Vagina (tissue), 2 donors: ENCODE measurements around the gene IFT88. TPM values are rescaled to one million over a fixed set of nuclear protein-coding genes. Genes with fewer than 3 reads are reported as not detected.
A peak's percentile ranks its signal among the peaks of the same experiment; 100 is the strongest.

ENCODE experiments used
- DNase-seq, 2 donors: peaks; one replicate each; pipeline ENCODE4 v3.0.0-alpha.2; 2017; ENCODE audit errors: extremely low spot score in 2 of 2
- H3K27ac ChIP-seq: fragments of 200-600 bp; sonication (generic); one replicate; pipeline ENCODE4 v1.5.1; 2019
- H3K27me3 ChIP-seq: fragments of 200-600 bp; sonication (generic); one replicate; pipeline ENCODE4 v1.5.1; 2019
- H3K36me3 ChIP-seq, 2 donors: fragments of 200-600 bp; sonication (generic); one replicate each; pipeline ENCODE4 v1.5.1; 2017 to 2019
- H3K4me1 ChIP-seq: fragments of 200-600 bp; sonication (generic); one replicate; pipeline ENCODE4 v1.5.1; 2019
- H3K4me3 ChIP-seq, 2 donors: fragments of 200-600 bp; sonication (generic); 1 replicate in 1 of 2; 2 replicates in 1 of 2; pipeline ENCODE4 v1.5.1; 2016 to 2019
- H3K9me3 ChIP-seq: fragments of 200-600 bp; sonication (generic); one replicate; pipeline ENCODE4 v1.5.1; 2019
- CTCF ChIP-seq, 3 experiments: fragments of 450-650 bp in 2 of 3; fragments of 200-600 bp in 1 of 3; sonication (generic) in 1 of 3; IDR thresholded peaks; one replicate each; pipeline ENCODE4 v1.5.1; 2017 to 2019; ENCODE audit warnings: antibody characterized with exemption in 3 of 3, mild to moderate bottlenecking in 2 of 3, moderate library complexity in 2 of 3
- POLR2A ChIP-seq, 2 donors: fragments of 450-650 bp; IDR thresholded peaks; one replicate each; pipeline ENCODE4 v1.6.1; 2017; ENCODE audit warnings: antibody characterized with exemption in 2 of 2, mild to moderate bottlenecking in 2 of 2, moderate library complexity in 2 of 2
- POLR2AphosphoS5 ChIP-seq, 2 donors: sonication (generic); formaldehyde crosslinking; IDR thresholded peaks; one replicate each; pipeline ENCODE4 v1.9.0; 2017; ENCODE audit warnings: antibody characterized with exemption in 2 of 2, mild to moderate bottlenecking in 2 of 2, low read depth in 1 of 2; ENCODE audit not compliant: insufficient read depth in 1 of 2
- intact Hi-C: fragments of 100-400 bp; cut with DNase I; formaldehyde crosslinking; loops from one replicate; pipeline ENCODE4 v1.15.1; 2023
- total RNA-seq: library from RNA; depleted of rRNA; stranded (reverse); fragments of >200 nt; gene quantifications from one replicate; pipeline ENCODE4 v1.2.3, GENCODE V29; 2016

Gene IFT88
- total RNA-seq, 1 donor from 2014 or later, result 6.9 TPM

GRCh38 chr13:20721058-20721453 is 154.1 kb downstream of the IFT88 start:
- H3K27ac ChIP-seq, result no peak overlapping the region
- peak overlapping the region in 1 of 2 donors; percentile 32 for H3K4me3 ChIP-seq
- intact Hi-C loops, result no loop called here
- H3K27me3 ChIP-seq, result no peaks in the 10 kb centered on the region
- no peaks in the 10 kb centered on the region for H3K36me3 ChIP-seq
- H3K4me1 ChIP-seq, result peaks cover 13% of the 10 kb centered on the region
- TF ChIP-seq CTCF (IDR thresholded peaks at IDR 0.05) (no peak), POLR2A (IDR thresholded peaks at IDR 0.05) (no peak), POLR2AphosphoS5 (IDR thresholded peaks at IDR 0.05; ENCODE audit: insufficient read depth in 1 of 2, low read depth in 1 of 2) (no peak)
- DNase-seq, result no peak
- no peaks in the 10 kb centered on the region for H3K9me3 ChIP-seq

- no peaks in the 10 kb centered on the region for H3K36me3 ChIP-seq
- no peaks in the 10 kb centered on the region for H3K9me3 ChIP-seq
- H3K4me3 ChIP-seq, result peak overlapping the region; percentile 32 to 45
- no peak for DNase-seq
- H3K4me1 ChIP-seq, result peaks cover 13% of the 10 kb centered on the region
- no peaks in the 10 kb centered on the region for H3K27me3 ChIP-seq
- intact Hi-C loops, result no loop called here
- TF ChIP-seq POLR2A (IDR thresholded peaks at IDR 0.05) (no peak), CTCF (IDR thresholded peaks at IDR 0.05) (no peak), POLR2AphosphoS5 (IDR thresholded peaks at IDR 0.05; ENCODE audit: insufficient read depth in 1 of 2, low read depth in 1 of 2) (no peak)
- no peak overlapping the region for H3K27ac ChIP-seq
Measured at GRCh38 chr13:20721454-20722357, 154.7 kb downstream of the IFT88 start.

GRCh38 chr13:20727856-20728255 is 160.9 kb downstream of the IFT88 start:
- intact Hi-C loops, result no loop called here

GRCh38 chr13:20728579-20729311 is 161.8 kb downstream of the IFT88 start:
- Histone ChIP-seq H3K27me3 (no peaks in the 10 kb centered on the region), H3K4me1 (no peaks in the 10 kb centered on the region), H3K36me3 (peaks cover 0 to 5% of the 10 kb centered on the region in 2 donors), H3K27ac (no peak overlapping the region), H3K4me3 (no peak overlapping the region), H3K9me3 (no peaks in the 10 kb centered on the region)
- no peak for TF ChIP-seq POLR2AphosphoS5 (IDR thresholded peaks at IDR 0.05; ENCODE audit: insufficient read depth in 1 of 2, low read depth in 1 of 2)
- no peak for TF ChIP-seq POLR2A (IDR thresholded peaks at IDR 0.05)
- no peak for TF ChIP-seq CTCF (IDR thresholded peaks at IDR 0.05)
- intact Hi-C loops, result no loop called here
- DNase-seq, result no peak

More at GRCh38 chr13:20727856-20728255, 160.9 kb downstream of the IFT88 start:
- no peaks in the 10 kb centered on the region for H3K4me1 ChIP-seq
- no peak overlapping the region for H3K27ac ChIP-seq
- H3K27me3 ChIP-seq, result no peaks in the 10 kb centered on the region
- TF ChIP-seq CTCF (IDR thresholded peaks at IDR 0.05) (no peak), POLR2AphosphoS5 (IDR thresholded peaks at IDR 0.05; ENCODE audit: insufficient read depth in 1 of 2, low read depth in 1 of 2) (no peak), POLR2A (IDR thresholded peaks at IDR 0.05) (no peak)
- no peak overlapping the region for H3K4me3 ChIP-seq
- H3K9me3 ChIP-seq, result no peaks in the 10 kb centered on the region
- DNase-seq, result no peak
- H3K36me3 ChIP-seq, result peaks cover 0 to 5% of the 10 kb centered on the region in 2 donors
